GM18517 (cell line): ENCODE measurements around the gene MKLN1.
"Not testable (repeated sequence)": the region's sequence is repeated elsewhere in the genome, so short reads cannot be mapped to it uniquely, and the experiment has no call there.

Experiments
- ATAC-seq: cut with Tn5 transposase; IDR thresholded peaks from one replicate; pipeline ENCODE4 v1.9.1; 2021; ENCODE audit warnings: mild to moderate bottlenecking, moderate library complexity; ENCODE audit not compliant: unreplicated experiment

Gene MKLN1

DNA sequence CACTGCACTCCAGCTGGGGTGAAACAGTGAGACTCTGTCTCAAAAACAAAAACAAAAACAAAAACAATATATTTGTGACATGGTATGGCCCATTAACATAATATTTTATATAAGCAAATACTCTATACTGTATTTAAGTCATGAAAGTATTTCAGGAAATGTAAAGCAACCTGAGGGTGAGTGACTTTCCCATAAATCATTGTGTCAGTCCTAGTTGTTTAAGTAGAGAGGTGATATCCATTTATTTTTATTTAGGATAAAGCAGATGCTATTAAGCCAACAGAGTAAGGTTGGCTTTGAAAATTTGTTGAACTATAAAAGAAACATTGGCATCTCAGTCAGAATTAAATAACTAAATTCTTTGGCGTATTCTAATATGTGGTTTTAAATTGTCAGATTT lies 60.5 kb downstream of the MKLN1 start:
- ATAC-seq: no peak

DNA sequence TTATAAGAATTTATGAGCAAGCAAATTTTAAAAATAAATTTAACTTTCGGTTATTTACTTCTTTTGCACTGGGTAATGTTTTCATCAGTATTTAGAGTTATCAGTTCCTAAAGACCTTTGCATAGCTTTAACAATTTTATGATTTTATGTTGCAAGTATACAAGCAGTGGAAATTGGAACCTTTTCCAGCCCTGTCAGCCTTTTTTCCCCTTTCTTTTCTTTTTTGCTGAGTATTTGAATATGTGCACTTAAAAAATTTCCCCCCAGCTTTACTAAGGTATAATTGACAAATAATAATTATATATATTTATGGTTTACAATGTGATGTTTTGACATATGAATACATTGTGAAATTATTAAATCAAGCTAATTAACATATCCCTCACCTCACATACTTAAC lies 62.6 kb downstream of the MKLN1 start:
- ATAC-seq: no peak

- ATAC-seq: no peak
These were observed 63.5 kb downstream of the MKLN1 start for GRCh38 chr7:131391145-131391544.

DNA sequence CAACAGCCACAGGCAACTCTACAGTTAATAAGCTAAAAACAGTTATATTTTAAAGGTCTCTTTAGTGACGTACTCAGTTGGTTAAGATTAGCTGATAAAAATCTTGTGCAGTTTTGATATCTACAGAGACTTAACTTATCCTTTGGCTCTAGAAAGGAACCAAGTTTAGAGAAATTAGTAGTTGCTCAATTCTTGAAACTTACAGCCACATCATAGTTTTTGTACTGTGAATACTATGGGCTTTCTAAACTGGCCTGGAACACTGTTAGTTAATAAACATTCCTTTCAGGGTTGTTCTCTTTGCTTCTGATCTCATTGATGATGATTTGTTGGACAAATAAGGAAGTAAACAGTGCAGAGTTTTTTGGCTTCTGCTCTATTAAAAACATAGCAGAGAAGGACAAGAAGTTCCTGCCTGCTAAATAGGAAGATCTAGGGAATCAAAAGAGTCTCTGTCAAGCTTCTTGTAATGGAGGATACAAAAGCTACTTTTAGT lies 73.1 kb downstream of the MKLN1 start:
- ATAC-seq: no peak

DNA sequence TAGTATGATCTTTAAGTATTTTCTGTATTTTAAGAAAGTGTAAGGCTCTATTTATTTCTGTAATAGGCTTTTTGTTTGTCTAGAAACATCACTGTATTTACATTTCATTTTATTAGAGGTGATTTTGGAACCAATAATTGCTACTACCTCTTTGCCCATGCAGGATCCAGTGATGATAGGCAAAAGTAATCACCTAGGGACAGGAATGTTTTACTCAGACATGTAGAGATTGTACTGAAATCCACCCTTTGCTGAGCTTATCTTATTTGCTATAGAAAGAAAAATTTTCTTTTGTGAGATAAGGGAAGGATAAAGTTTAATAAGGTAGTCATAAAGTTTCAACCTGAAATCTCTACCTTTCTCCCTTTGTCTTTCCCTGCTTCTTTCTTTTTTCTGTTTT lies 73.5 kb downstream of the MKLN1 start:
- ATAC-seq: no peak

- ATAC-seq: no peak
These were observed 75.6 kb downstream of the MKLN1 start for GRCh38 chr7:131403322-131403721.

GRCh38 chr7:131404226-131404911 lies 76.7 kb downstream of the MKLN1 start:
- no peak for ATAC-seq

DNA sequence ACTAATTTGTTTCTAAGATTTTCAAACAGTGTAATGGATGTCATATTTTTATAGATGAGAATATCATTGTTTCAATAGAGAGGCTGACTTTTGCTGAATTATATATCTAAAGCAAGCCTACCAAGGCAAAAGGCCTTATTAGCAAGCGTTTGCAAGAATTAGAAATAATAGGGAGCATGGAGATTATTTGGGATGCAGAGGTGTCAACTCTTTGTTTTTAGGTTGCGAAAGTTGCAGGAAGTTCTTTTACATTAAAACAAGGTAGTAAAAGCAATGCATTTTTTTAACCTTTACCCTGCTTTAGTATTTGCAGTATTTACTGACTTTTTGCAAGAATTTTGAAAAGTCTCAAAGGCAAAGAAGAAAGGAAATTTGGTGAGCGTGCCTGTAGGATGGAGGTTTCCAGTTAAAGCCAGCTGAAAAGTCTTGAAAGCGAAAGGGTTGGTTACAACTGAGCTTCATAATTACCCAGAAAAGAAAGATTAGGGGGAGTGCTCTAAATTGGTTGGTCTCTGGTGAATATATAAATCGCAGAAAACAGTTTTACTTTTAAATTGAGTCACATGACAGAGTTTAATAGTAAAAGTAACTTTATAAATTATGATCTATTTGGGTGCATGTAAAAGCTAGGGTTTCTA lies 81.6 kb downstream of the MKLN1 start:
- ATAC-seq: no peak

GRCh38 chr7:131412031-131412430 lies 84.4 kb downstream of the MKLN1 start:
- ATAC-seq: no peak

DNA sequence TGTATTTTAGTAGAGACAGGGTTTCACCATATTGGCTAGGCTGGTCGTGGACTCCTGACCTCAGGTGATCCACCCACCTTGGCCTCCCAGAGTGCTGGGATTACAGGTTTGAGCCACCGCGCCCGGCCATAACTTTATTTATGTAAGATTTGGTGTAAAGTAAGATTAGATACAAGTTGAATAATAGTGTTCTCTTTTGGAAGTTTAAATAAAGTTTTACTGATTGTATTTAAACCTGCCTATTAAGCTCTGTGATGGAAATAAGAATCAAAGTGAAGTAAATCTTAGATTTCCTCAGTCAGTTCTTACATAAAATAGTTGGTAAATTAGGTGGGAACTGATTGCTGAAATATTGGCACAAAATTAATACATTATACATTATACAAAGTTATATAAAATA lies 86.0 kb downstream of the MKLN1 start:
- ATAC-seq: no peak

DNA sequence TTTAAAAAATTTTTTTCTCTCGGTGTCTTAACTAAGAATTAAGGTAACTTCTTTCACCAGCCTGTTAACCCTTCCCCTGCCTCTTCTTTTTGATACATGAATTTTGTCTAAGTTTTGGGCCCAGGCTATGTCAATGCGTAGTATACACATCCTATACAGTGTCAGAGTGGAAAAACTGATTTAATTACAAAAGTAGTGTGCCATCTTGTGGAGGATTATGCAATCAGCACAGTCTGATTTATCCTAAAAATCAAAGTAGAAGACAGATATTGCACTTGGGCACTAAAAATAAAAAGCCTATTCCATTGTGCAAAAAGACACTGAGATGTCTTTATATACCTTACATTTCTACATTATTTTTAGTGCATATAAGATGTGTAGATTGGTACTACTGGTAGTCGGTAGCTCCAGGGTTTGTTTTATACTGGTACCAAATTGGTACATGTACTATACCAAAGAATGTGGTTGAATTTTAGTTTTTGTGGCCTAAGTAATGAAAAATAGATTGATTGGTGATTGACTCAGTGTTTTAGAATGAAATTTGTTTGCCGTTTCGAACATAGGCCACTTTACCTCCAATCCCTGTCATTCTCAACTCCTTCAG lies 96.6 kb downstream of the MKLN1 start:
- ATAC-seq: peak; percentile 65

DNA sequence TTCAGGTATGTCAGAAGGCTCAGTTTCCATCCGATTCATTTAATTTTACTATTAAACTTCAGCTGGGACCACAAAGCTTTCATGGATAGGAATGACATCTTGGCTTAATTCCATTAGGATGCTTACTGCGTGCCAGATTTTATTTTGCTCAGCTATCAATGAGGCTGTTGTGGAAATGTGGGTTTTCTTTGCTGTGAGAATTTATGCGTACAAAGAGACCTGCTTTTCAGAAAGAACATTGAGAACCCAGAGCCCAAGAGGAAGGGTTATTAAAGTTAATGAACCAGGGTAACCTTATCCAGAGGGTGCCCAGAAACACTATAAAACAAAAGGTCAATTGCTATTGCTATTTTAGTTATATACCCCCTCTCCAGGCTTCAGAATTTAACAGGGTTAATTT lies 98.3 kb downstream of the MKLN1 start:
- no peak for ATAC-seq

GRCh38 chr7:131430826-131431225 lies 103.2 kb downstream of the MKLN1 start:
- not testable (repeated sequence) for ATAC-seq

DNA sequence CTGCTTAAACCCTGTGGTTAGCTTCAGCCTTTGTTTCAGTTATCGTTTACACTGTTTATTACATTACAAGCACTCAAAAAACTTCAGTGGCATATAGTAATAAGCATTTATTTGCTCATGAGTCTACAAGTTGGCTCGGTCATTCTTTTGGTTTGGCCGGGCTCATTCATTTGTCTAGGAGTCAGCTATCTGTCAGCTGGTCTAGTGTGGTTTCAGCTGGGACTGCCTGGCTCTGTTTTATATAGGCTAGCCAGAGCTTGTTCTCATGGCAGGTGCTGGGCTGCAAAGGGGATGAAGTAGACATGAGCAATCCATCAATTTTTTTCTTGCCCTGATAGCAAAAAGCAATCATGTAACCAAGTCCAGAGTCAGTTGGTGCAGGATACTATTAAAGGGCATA lies 103.6 kb downstream of the MKLN1 start:
- no peak for ATAC-seq

- no peak for ATAC-seq
These were observed 104.1 kb downstream of the MKLN1 start for GRCh38 chr7:131431756-131432155.

- no peak for ATAC-seq
These were observed 108.7 kb downstream of the MKLN1 start for GRCh38 chr7:131436384-131436783.

- ATAC-seq: no peak
These were observed 111.3 kb downstream of the MKLN1 start for GRCh38 chr7:131438969-131439368.

DNA sequence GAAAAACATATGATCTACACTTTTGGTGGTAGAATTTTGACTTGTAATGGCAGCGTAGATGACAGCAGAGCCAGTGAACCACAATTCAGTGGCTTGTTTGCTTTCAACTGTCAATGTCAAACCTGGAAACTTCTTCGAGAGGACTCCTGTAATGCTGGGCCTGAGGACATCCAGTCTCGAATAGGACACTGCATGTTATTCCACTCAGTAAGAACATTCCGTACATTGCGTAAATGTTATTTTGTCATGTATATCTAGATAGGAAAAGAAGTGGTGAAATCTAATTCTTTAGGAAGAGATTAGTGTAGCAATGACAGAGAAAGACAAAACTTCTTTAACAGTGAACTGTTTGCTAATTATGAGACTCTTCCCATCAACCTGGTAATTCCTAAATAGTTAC lies 115.8 kb downstream of the MKLN1 start:
- no peak for ATAC-seq

- ATAC-seq: no peak
These were observed 117.0 kb downstream of the MKLN1 start for GRCh38 chr7:131444683-131445082.

DNA sequence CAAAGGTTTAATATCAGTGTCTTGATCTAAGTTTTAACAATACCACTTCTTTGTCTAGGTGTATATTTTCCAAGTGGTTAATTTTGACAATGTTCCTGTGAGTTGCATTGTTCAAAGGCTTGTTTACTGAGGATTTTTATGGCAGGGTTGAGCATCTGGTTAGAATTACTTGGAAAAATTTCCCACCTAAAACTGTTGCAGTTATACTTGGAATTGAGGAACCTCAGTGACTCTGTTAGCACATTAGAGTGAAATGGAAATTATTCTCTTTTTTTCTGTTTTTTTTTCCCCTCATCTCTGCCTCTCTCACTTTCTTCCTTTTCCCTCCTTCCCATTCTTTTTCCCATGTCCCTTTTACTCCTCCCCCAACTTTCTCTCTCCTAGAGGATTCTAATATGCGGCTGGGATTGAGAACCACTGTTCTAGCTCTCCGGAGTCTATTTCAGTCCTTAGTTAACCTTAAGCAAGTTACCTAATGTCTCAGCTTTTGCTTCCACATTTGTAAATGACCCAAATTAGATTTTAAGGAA lies 121.8 kb downstream of the MKLN1 start:
- no peak for ATAC-seq

- no peak for ATAC-seq
These were observed 126.8 kb downstream of the MKLN1 start for GRCh38 chr7:131454498-131454897.

- no peak for ATAC-seq
These were observed 127.3 kb downstream of the MKLN1 start for GRCh38 chr7:131455001-131455400.
